Measurements from ENCODE around the gene TMPRSS15. TPM values are rescaled to one million over a fixed set of nuclear protein-coding genes. Genes with fewer than 3 reads are reported as not detected.

The TMPRSS15 gene
- total RNA-seq, 1 donor from 2014 or later, result not detected

DNA sequence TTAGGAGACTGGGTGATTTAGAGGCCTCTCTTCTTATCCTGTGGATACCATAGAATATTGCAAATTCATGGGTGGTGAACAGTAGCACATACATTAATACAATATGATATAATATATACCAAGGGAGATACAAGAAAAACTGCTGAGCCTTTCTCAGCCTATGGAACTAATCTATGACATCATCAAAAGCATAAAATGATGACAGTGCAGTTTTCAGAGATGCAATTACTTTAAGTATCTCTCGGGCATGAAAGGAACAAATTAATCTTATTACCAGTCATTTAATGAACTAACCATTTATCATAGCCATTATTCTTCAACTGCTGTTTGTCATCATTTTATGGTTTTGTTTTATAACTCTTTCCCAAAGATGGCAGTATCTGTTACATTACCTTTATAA, 155.4 kb downstream of the TMPRSS15 start:
- peaks cover 40% of the 10 kb centered on the region for H3K27me3 Mint-ChIP-seq (ENCODE audit: low read depth)
- no peak for DNase-seq (ENCODE audit: low read depth, low spot score)
- H3K36me3 Mint-ChIP-seq (ENCODE audit: low read depth), result no peaks in the 10 kb centered on the region
- H3K4me3 Mint-ChIP-seq, result no peak overlapping the region
- TF ChIP-seq, protein P1, sequence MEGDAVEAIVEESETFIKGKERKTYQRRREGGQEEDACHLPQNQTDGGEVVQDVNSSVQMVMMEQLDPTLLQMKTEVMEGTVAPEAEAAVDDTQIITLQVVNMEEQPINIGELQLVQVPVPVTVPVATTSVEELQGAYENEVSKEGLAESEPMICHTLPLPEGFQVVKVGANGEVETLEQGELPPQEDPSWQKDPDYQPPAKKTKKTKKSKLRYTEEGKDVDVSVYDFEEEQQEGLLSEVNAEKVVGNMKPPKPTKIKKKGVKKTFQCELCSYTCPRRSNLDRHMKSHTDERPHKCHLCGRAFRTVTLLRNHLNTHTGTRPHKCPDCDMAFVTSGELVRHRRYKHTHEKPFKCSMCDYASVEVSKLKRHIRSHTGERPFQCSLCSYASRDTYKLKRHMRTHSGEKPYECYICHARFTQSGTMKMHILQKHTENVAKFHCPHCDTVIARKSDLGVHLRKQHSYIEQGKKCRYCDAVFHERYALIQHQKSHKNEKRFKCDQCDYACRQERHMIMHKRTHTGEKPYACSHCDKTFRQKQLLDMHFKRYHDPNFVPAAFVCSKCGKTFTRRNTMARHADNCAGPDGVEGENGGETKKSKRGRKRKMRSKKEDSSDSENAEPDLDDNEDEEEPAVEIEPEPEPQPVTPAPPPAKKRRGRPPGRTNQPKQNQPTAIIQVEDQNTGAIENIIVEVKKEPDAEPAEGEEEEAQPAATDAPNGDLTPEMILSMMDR (conservative IDR thresholded peaks at IDR 0.05), result no peak
- H3K27ac Mint-ChIP-seq (ENCODE audit: unreplicated experiment), result no peak overlapping the region
- no peaks in the 10 kb centered on the region for H3K9me3 Mint-ChIP-seq
- H3K4me1 Mint-ChIP-seq, result peaks cover 5% of the 10 kb centered on the region

DNA sequence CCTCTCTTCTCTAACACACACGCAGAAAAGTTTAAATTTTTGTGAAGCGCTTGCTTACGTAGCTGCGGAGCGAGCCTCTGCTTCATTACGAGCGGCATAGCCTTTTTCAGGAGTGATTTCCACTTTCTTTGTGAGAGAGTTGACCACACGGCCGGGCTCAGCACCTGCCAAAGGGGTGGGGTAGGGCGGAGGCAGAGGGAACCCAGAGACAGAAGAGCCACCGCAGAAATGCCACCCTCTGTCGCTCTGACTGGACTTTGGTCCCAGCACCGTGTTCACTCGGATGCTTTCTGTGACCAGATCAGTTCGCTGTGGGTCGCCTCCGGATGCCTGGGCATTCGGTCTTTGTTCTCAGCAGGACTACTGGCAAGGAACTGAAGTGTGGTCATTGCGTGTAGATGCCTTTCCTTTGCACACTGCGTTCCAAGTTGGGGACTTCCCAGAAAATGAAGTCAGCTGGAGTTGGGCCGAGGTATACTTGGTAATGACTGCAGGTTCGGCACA, 158.1 kb downstream of the TMPRSS15 start:
- no peaks in the 10 kb centered on the region for H3K9me3 Mint-ChIP-seq
- TF ChIP-seq, protein P1 (conservative IDR thresholded peaks at IDR 0.05), result no peak
- H3K4me3 Mint-ChIP-seq, result peak overlapping the region; percentile 89
- peaks cover 56% of the 10 kb centered on the region for H3K27me3 Mint-ChIP-seq (ENCODE audit: low read depth)
- H3K36me3 Mint-ChIP-seq (ENCODE audit: low read depth), result no peaks in the 10 kb centered on the region
- H3K4me1 Mint-ChIP-seq, result peaks cover 5% of the 10 kb centered on the region
- peak overlapping the region; percentile 89 for H3K27ac Mint-ChIP-seq (ENCODE audit: unreplicated experiment)
- DNase-seq (ENCODE audit: low read depth, low spot score), result peak; percentile 8

DNA sequence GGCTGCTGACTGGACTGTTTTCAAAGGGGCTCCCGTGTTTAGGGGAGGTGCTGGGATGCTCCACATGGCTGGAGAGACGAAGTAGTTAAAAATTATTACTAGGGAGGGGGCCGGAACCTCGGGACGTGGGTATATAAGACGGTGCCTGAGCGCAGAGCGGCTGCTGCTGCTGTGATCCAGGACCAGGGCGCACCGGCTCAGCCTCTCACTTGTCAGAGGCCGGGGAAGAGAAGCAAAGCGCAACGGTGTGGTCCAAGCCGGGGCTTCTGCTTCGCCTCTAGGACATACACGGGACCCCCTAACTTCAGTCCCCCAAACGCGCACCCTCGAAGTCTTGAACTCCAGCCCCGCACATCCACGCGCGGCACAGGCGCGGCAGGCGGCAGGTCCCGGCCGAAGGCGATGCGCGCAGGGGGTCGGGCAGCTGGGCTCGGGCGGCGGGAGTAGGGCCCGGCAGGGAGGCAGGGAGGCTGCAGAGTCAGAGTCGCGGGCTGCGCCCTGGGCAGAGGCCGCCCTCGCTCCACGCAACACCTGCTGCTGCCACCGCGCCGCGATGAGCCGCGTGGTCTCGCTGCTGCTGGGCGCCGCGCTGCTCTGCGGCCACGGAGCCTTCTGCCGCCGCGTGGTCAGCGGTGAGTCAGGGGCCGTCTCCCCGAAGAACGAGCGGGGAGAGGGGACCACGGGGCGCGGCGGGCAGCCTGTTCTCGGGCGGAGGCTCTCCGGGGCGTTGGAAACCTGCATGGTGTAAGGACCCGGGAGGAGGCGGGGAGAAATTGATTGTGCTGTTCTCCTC, 158.7 kb downstream of the TMPRSS15 start, which contains the start of gene CHODL:
TSS of gene CHODL (plus strand) at position 163 of the 793 bp plus-strand sequence. CDS start at position 554, 391 bp downstream.
- no peaks in the 10 kb centered on the region for H3K9me3 Mint-ChIP-seq
- peaks cover 56% of the 10 kb centered on the region for H3K27me3 Mint-ChIP-seq (ENCODE audit: low read depth)
- TF ChIP-seq, protein P1 (conservative IDR thresholded peaks at IDR 0.05), result no peak
- DNase-seq (ENCODE audit: low read depth, low spot score), result peak; percentile 9
- H3K4me3 Mint-ChIP-seq, result peak within 1 kb of the TSS; percentile 89
- H3K4me1 Mint-ChIP-seq, result peaks cover 5% of the 10 kb centered on the region
- peak within 1 kb of the TSS; percentile 89 for H3K27ac Mint-ChIP-seq (ENCODE audit: unreplicated experiment)
- H3K36me3 Mint-ChIP-seq (ENCODE audit: low read depth), result no peaks in the 10 kb centered on the region

DNA sequence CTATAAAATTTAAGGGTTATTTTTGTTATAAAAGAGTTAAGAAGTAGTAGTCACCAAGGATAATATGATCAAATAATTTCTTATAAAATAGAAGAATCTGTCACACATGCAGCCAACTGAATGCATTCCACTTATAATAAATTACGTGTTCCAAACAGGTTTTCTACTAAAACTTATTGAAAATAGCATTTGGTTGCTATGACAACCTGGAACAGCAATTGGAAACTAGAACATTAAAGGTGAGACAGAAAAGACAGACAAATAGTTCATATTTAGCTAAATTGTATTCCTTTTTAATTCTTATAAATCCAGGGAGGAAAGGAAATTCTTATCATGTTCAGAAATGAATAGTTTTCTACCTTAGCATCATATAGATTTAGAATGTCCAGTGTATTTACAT, 168.0 kb downstream of the TMPRSS15 start:
- H3K27ac Mint-ChIP-seq (ENCODE audit: unreplicated experiment), result no peak overlapping the region

DNA sequence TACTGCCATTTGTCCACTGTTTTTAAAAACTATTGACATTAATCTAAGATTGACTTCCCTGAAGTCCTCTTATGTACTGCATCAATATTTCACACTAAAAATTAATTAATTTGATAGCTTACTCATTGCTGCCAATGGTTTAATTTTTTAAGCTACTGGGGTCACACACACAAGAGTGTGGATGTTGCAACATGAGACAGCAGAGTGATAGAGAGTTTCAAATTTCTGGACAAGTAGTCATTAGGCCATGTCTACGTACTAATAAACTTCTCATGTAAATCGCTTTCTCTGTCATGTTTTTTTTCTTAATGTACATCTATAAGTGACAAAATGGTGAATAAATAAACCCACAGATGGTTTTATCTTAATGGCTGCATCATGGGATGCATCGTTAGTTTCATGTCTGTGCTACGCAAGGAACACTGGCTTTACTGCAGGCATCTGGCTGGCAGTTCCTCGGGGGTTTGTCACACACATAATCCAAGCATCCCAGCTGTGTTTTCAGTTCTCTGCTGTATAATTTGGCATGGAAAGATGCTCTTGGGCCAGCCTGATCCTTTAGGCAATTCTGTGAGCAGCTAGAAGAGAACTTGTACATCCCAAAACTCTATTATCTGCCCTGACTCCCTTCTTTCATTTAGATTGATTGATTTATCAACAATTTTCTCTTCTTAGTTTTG, 175.4 kb downstream of the TMPRSS15 start:
- H3K9me3 Mint-ChIP-seq, result no peaks in the 10 kb centered on the region
- no peaks in the 10 kb centered on the region for H3K36me3 Mint-ChIP-seq (ENCODE audit: low read depth)
- TF ChIP-seq, protein P1 (conservative IDR thresholded peaks at IDR 0.05), result no peak
- no peaks in the 10 kb centered on the region for H3K4me1 Mint-ChIP-seq
- H3K27ac Mint-ChIP-seq (ENCODE audit: unreplicated experiment), result no peak overlapping the region
- DNase-seq (ENCODE audit: low read depth, low spot score), result no peak
- no peaks in the 10 kb centered on the region for H3K27me3 Mint-ChIP-seq (ENCODE audit: low read depth)
- no peak overlapping the region for H3K4me3 Mint-ChIP-seq

More for the DNA sequence above, 168.0 kb downstream of the TMPRSS15 start:
- no peak for DNase-seq (ENCODE audit: low read depth, low spot score)
- Mint-ChIP-seq H3K36me3 (ENCODE audit: low read depth) (no peaks in the 10 kb centered on the region), H3K4me1 (no peaks in the 10 kb centered on the region), H3K4me3 (no peak overlapping the region), H3K27me3 (ENCODE audit: low read depth) (no peaks in the 10 kb centered on the region), H3K9me3 (peaks cover 3% of the 10 kb centered on the region)
- TF ChIP-seq, protein P1 (conservative IDR thresholded peaks at IDR 0.05), result no peak

All from neural crest cell (in vitro differentiated cells).